HepG2 (cell line): ENCODE data around the gene CCDC57. TPM values are rescaled to one million over a fixed set of nuclear protein-coding genes. Genes with fewer than 3 reads are reported as not detected.

Experiments used
- CREB1 ChIP-seq, 2 experiments: fragments of 450-650 bp in 1 of 2; IDR thresholded peaks; 2 replicates each; pipeline ENCODE4 v1.6.1; 2016 to 2017; ENCODE audit warnings: control low read depth in 1 of 2, mild to moderate bottlenecking in 1 of 2, missing compliant biosample characterization in 1 of 2, missing genetic modification characterization in 1 of 2
- DPF2 ChIP-seq: sonication (generic); formaldehyde crosslinking; IDR thresholded peaks from 2 replicates; pipeline ENCODE4 v1.4.0; 2020; ENCODE audit warnings: mild to moderate bottlenecking, low read depth, missing genetic modification reagents, borderline replicate concordance
- EEA1 ChIP-seq: sonication (generic); formaldehyde crosslinking; IDR thresholded peaks from 2 replicates; pipeline ENCODE4 v1.5.1; 2020; ENCODE audit warnings: mild to moderate bottlenecking, missing genetic modification reagents, borderline replicate concordance
- EP300 ChIP-seq, 3 experiments: sonication (generic) in 1 of 3; formaldehyde crosslinking in 1 of 3; IDR thresholded peaks; 2 replicates each; pipeline versions ENCODE4 v1.5.1 to v1.6.1; 2011 to 2020; ENCODE audit warnings: low read depth in 2 of 3, low read length in 2 of 3, borderline replicate concordance in 1 of 3, improper control_type of control experiment in 1 of 3, mild to moderate bottlenecking in 1 of 3, missing genetic modification reagents in 1 of 3, moderate library complexity in 1 of 3
- GTF3A ChIP-seq: sonication (generic); formaldehyde crosslinking; conservative IDR thresholded peaks from 2 replicates; pipeline ENCODE4 v1.4.0; 2020; ENCODE audit warnings: mild to moderate bottlenecking, missing genetic modification reagents
- JUNB ChIP-seq: sonication (generic); formaldehyde crosslinking; IDR thresholded peaks from 2 replicates; pipeline ENCODE4 v1.8.0; 2022; ENCODE audit warnings: missing genetic modification reagents, mild to moderate bottlenecking, borderline replicate concordance
- NR1H2 ChIP-seq: sonication (generic); formaldehyde crosslinking; IDR thresholded peaks from 2 replicates; pipeline ENCODE4 v1.8.1; 2022; ENCODE audit warnings: low read depth, missing genetic modification reagents, borderline replicate concordance
- REL ChIP-seq: sonication (generic); formaldehyde crosslinking; conservative IDR thresholded peaks from 2 replicates; pipeline ENCODE4 v1.8.0; 2022; ENCODE audit warnings: mild to moderate bottlenecking, missing genetic modification reagents, moderate library complexity
- SIN3A ChIP-seq: IDR thresholded peaks from 2 replicates; pipeline ENCODE4 v1.6.1; 2011; ENCODE audit warnings: low read depth, mild to moderate bottlenecking, control low read depth, low read length, borderline replicate concordance
- SIX4 ChIP-seq: sonication (generic); formaldehyde crosslinking; IDR thresholded peaks from 2 replicates; pipeline ENCODE4 v1.4.0; 2020; ENCODE audit warnings: missing genetic modification reagents
- TCF12 ChIP-seq, 2 experiments: fragments of 450-650 bp in 1 of 2; sonication (generic) in 1 of 2; formaldehyde crosslinking in 1 of 2; IDR thresholded peaks; 2 replicates each; pipeline versions ENCODE4 v1.6.1 to v1.8.0; 2017 to 2022; ENCODE audit warnings: antibody characterized with exemption in 1 of 2, mild to moderate bottlenecking in 1 of 2, missing genetic modification reagents in 1 of 2, moderate library complexity in 1 of 2
- TOPORS ChIP-seq: sonication (generic); formaldehyde crosslinking; IDR thresholded peaks from 2 replicates; pipeline ENCODE4 v1.8.0; 2023; ENCODE audit warnings: mild to moderate bottlenecking, missing genetic modification reagents
- U2AF2 ChIP-seq: fragments of 200-400 bp; formaldehyde crosslinking; IDR thresholded peaks from 2 replicates; pipeline ENCODE4 v1.6.1; 2017; ENCODE audit warnings: low read depth, mild to moderate bottlenecking, low read length
- ZNF12 ChIP-seq: sonication (generic); formaldehyde crosslinking; IDR thresholded peaks from 2 replicates; pipeline ENCODE4 v1.5.0; 2020; ENCODE audit warnings: missing genetic modification reagents
- ZNF17 ChIP-seq: sonication (generic); formaldehyde crosslinking; IDR thresholded peaks from 2 replicates; pipeline ENCODE4 v1.5.0; 2020; ENCODE audit warnings: mild to moderate bottlenecking, missing genetic modification reagents
- ZNF264 ChIP-seq: sonication (generic); formaldehyde crosslinking; IDR thresholded peaks from 2 replicates; pipeline ENCODE4 v1.4.0; 2020; ENCODE audit warnings: missing genetic modification reagents
- ZNF350 ChIP-seq: sonication (generic); formaldehyde crosslinking; IDR thresholded peaks from 2 replicates; pipeline ENCODE4 v1.4.0; 2020; ENCODE audit warnings: mild to moderate bottlenecking, low read depth, missing genetic modification reagents, borderline replicate concordance
- ZNF496 ChIP-seq: sonication (generic); formaldehyde crosslinking; IDR thresholded peaks from 2 replicates; pipeline ENCODE4 v1.8.1; 2023; ENCODE audit warnings: mild to moderate bottlenecking, moderate library complexity, missing genetic modification reagents; ENCODE audit not compliant: insufficient replicate concordance
- ZNF691 ChIP-seq: sonication (generic); formaldehyde crosslinking; IDR thresholded peaks from 2 replicates; pipeline ENCODE4 v1.4.0; 2020; ENCODE audit warnings: missing genetic modification reagents, low read depth, mild to moderate bottlenecking, borderline replicate concordance
- ZNF710 ChIP-seq: sonication (generic); formaldehyde crosslinking; IDR thresholded peaks from 2 replicates; pipeline ENCODE4 v1.5.0; 2020; ENCODE audit warnings: mild to moderate bottlenecking, missing genetic modification reagents, borderline replicate concordance
- polyA plus RNA-seq, 8 experiments: library from polyadenylated mRNA; depleted of rRNA in 3 of 8; stranded (reverse) in 7 of 8; unstranded in 1 of 8; fragments of >200 nt; fragmentation: Illumina TruSeq in 4 of 8; extraction: Trizol in 4 of 8; gene quantifications; 2 replicates each; pipeline versions ENCODE4 v1.2.1 to v1.2.3, GENCODE V29; 2011 to 2016; ENCODE audit warnings: low read depth in 4 of 8, missing spikeins in 1 of 8, mixed read lengths in 1 of 8; ENCODE audit not compliant: insufficient read depth in 1 of 8
- total RNA-seq, 5 experiments: library from RNA; depleted of rRNA; stranded (reverse); fragments of >200 nt; fragmentation: Illumina TruSeq; extraction: Trizol; gene quantifications; 2 replicates each; pipeline ENCODE4 v1.2.3, GENCODE V29; 2016; ENCODE audit warnings: low read depth in 1 of 5
- TF ChIP-seq, protein P1 (sequence below): sonication (generic); formaldehyde crosslinking; IDR thresholded peaks from 2 replicates; pipeline ENCODE4 v1.9.0; 2022; ENCODE audit warnings: missing genetic modification reagents, mild to moderate bottlenecking, borderline replicate concordance
- TF ChIP-seq, protein P2 (sequence below): sonication (generic); formaldehyde crosslinking; IDR thresholded peaks from 2 replicates; pipeline ENCODE4 v1.4.0; 2020; ENCODE audit warnings: low read depth, mild to moderate bottlenecking, missing genetic modification reagents

The CCDC57 gene
- total and polyA plus RNA-seq, 2 of the 13 experiments (the other 11 are each of a cell fraction or from before 2014, with no cell fraction given), result 59.3 to 59.9 TPM

DNA sequence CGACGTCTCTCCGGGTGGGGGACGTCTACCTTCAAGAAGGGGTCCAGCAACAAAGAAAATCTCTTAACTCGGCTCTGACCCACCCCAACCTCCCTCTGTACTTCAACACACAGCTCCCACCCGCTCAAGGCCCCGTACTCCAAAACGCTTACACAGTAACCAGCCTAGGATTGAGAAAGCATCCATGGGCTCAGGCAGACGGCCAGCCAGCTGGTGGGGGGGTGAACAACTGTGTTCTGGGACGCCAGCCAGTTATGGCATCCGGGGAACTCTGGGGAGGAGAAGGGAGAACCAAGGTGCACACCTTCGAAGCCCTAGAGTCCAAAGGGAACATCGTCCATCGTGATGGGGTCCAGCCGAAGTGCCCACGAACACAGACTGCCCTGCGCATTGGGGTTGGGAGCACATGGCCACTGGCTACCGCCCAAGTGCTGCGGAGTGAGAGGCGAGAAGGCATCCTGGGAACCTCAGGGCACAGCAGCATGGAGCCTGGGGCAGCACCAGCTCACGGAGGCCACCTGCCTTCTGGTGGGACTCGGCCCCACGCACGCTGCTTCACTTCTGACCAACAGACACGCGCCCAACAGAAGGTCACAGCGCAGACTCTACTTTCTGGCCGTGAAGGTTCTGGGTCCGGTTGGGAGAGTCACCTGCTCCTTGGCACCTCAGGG, 30.5 kb upstream of the CCDC57 start (continued):
- TF ChIP-seq ZNF17 (no peak), SIX4 (CRISPR knock-in tag) (no peak), EP300 (IDR thresholded peaks at IDR 0.05; ENCODE audit: low read depth in 2 of 2, low read length in 2 of 2) (no peak), EP300 (CRISPR knock-in tag; IDR thresholded peaks at IDR 0.05; ENCODE audit: borderline replicate concordance) (no peak), ZNF350 (CRISPR knock-in tag) (peak; percentile 58; the same call in 1 of the 2 replicates), ZNF691 (peak; percentile 79; the same call in 1 of the 2 replicates), NR1H2 (CRISPR knock-in tag) (peak; percentile 26; the same call in 1 of the 2 replicates), DPF2 (peak; percentile 21; the same call in 1 of the 2 replicates), GTF3A (no peak), ZNF710 (CRISPR knock-in tag) (peak; percentile 40; the same call in 1 of the 2 replicates), EEA1 (CRISPR knock-in tag) (peak; percentile 87), SIN3A (no peak), ZNF12 (CRISPR knock-in tag) (peak; percentile 23; the same call in 1 of the 2 replicates), REL (CRISPR knock-in tag) (no peak), U2AF2 (peak; percentile 79; the same call in 1 of the 2 replicates), TOPORS (CRISPR knock-in tag) (peak; percentile 80; the same call in 1 of the 2 replicates), ZNF264 (no peak), ZNF496 (CRISPR knock-in tag) (no peak), TCF12 (IDR thresholded peaks at IDR 0.05) (no peak), TCF12 (CRISPR knock-in tag; IDR thresholded peaks at IDR 0.05) (0 out of 2 replicates have a peak, but pooled peaks have one; percentile 41), CREB1 (IDR thresholded peaks at IDR 0.05) (no peak), CREB1 (CRISPR knock-in tag; IDR thresholded peaks at IDR 0.05) (no peak), JUNB (CRISPR knock-in tag) (no peak)
- TF ChIP-seq, protein P1, sequence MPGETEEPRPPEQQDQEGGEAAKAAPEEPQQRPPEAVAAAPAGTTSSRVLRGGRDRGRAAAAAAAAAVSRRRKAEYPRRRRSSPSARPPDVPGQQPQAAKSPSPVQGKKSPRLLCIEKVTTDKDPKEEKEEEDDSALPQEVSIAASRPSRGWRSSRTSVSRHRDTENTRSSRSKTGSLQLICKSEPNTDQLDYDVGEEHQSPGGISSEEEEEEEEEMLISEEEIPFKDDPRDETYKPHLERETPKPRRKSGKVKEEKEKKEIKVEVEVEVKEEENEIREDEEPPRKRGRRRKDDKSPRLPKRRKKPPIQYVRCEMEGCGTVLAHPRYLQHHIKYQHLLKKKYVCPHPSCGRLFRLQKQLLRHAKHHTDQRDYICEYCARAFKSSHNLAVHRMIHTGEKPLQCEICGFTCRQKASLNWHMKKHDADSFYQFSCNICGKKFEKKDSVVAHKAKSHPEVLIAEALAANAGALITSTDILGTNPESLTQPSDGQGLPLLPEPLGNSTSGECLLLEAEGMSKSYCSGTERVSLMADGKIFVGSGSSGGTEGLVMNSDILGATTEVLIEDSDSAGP (CRISPR knock-in tag), result peak; percentile 38; the same call in 1 of the 2 replicates
- TF ChIP-seq, protein P2, sequence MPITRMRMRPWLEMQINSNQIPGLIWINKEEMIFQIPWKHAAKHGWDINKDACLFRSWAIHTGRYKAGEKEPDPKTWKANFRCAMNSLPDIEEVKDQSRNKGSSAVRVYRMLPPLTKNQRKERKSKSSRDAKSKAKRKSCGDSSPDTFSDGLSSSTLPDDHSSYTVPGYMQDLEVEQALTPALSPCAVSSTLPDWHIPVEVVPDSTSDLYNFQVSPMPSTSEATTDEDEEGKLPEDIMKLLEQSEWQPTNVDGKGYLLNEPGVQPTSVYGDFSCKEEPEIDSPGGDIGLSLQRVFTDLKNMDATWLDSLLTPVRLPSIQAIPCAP (CRISPR knock-in tag), result 0 out of 2 replicates have a peak, but pooled peaks have one; percentile 32
